SK-N-SH (cell line): ENCODE measurements around the gene RNASEH2B. TPM values are rescaled to one million over a fixed set of nuclear protein-coding genes. Genes with fewer than 3 reads are reported as not detected.

Experiments
- CTCF ChIA-PET: fragments of 300-600, 350-600 bp; formaldehyde crosslinking; extraction: SDS; loops from one replicate; lab custom pipeline; 2021; lab: Yijun Ruan, JAX
- POLR2A ChIA-PET: fragments of 350-600 bp; sonication (Branson Sonifier 250); formaldehyde crosslinking; extraction: SDS; loops from one replicate; lab custom pipeline; 2020; ENCODE audit warnings: antibody characterized with exemption, inconsistent platforms; lab: Yijun Ruan, JAX
- DNase-seq: peaks from one replicate; pipeline ENCODE4 v3.0.0; 2012
- H2AFZ ChIP-seq: fragments of 200-600 bp; sonication (generic); 2 replicates; pipeline ENCODE4 v1.8.1; 2016; ENCODE audit warnings: antibody characterized with exemption, mild to moderate bottlenecking, low read depth
- H3F3A ChIP-seq: fragments of 200-600 bp; sonication (generic); replicated peaks from 2 replicates; pipeline ENCODE3; 2016; ENCODE audit warnings: antibody characterized with exemption, mild to moderate bottlenecking; ENCODE audit not compliant: insufficient read depth
- H3K27ac ChIP-seq, 2 experiments: fragments of 200-500 bp in 1 of 2; fragments of 200-600 bp in 1 of 2; sonication (Bioruptor generic) in 1 of 2; sonication (generic), shearing (Covaris generic) in 1 of 2; 2 replicates each; pipeline versions ENCODE4 v1.5.1 to v1.6.1; 2014 to 2016; ENCODE audit warnings: low read depth in 2 of 2, inconsistent platforms in 1 of 2, low read length in 1 of 2, mild to moderate bottlenecking in 1 of 2, mixed read lengths in 1 of 2
- H3K27me3 ChIP-seq: fragments of 200-600 bp; sonication (generic), shearing (Covaris generic); 2 replicates; pipeline ENCODE4 v1.6.1; 2016; ENCODE audit warnings: mixed run types; ENCODE audit not compliant: insufficient read depth
- H3K36me3 ChIP-seq, 2 experiments: fragments of 200-500 bp in 1 of 2; fragments of 200-600 bp in 1 of 2; sonication (Bioruptor generic) in 1 of 2; sonication (generic) in 1 of 2; replicated peaks in 1 of 2; 2 replicates each; pipeline versions ENCODE3 to v1.5.1; 2014 to 2016; ENCODE audit warnings: low read length in 1 of 2, mild to moderate bottlenecking in 1 of 2; ENCODE audit not compliant: insufficient read depth in 2 of 2, control insufficient read depth in 1 of 2
- H3K4me1 ChIP-seq, 2 experiments: fragments of 200-500 bp in 1 of 2; fragments of 200-600 bp in 1 of 2; sonication (Bioruptor generic) in 1 of 2; sonication (generic), shearing (Covaris generic) in 1 of 2; 2 replicates each; pipeline versions ENCODE4 v1.5.1 to v1.6.1; 2014 to 2016; ENCODE audit warnings: low read depth in 1 of 2, low read length in 1 of 2, mixed run types in 1 of 2; ENCODE audit not compliant: insufficient read depth in 2 of 2, control insufficient read depth in 1 of 2
- H3K4me2 ChIP-seq: fragments of 200-600 bp; sonication (generic), shearing (Covaris generic); 2 replicates; pipeline ENCODE4 v1.6.1; 2017; ENCODE audit warnings: mixed run types
- H3K4me3 ChIP-seq, 2 experiments: fragments of 200-500 bp in 1 of 2; fragments of 200-600 bp in 1 of 2; sonication (Bioruptor generic) in 1 of 2; sonication (generic), shearing (Covaris generic) in 1 of 2; 2 replicates each; pipeline versions ENCODE4 v1.5.1 to v1.8.1; 2014 to 2016; ENCODE audit warnings: low read depth in 2 of 2, inconsistent platforms in 1 of 2, low read length in 1 of 2, mild to moderate bottlenecking in 1 of 2, mixed read lengths in 1 of 2, moderate library complexity in 1 of 2
- H3K79me2 ChIP-seq: fragments of 200-600 bp; sonication (generic); 2 replicates; pipeline ENCODE4 v1.8.1; 2017; ENCODE audit warnings: mild to moderate bottlenecking; ENCODE audit not compliant: insufficient read depth
- H3K9ac ChIP-seq: fragments of 200-600 bp; sonication (generic); 2 replicates; pipeline ENCODE4 v1.6.1; 2017; ENCODE audit warnings: mixed run types
- H3K9me2 ChIP-seq: fragments of 200-600 bp; sonication (generic); 2 replicates; pipeline ENCODE4 v1.6.1; 2017; ENCODE audit warnings: mixed run types
- H3K9me3 ChIP-seq: fragments of 200-600 bp; sonication (generic); 2 replicates; pipeline ENCODE4 v1.6.1; 2017; ENCODE audit warnings: mixed run types, mild to moderate bottlenecking, moderate library complexity
- H4K20me1 ChIP-seq: fragments of 200-600 bp; sonication (generic); 2 replicates; pipeline ENCODE4 v1.6.1; 2017; ENCODE audit warnings: mild to moderate bottlenecking, mixed run types; ENCODE audit not compliant: insufficient read depth
- EP300 ChIP-seq, 2 experiments: IDR thresholded peaks; 2 replicates each; pipeline versions ENCODE4 v1.4.0 to v1.6.1; 2012; ENCODE audit warnings: borderline replicate concordance in 1 of 2, low read depth in 1 of 2, low read length in 1 of 2
- FOXM1 ChIP-seq: IDR thresholded peaks from 2 replicates; pipeline ENCODE4 v1.4.0; 2012; ENCODE audit warnings: low read depth, mild to moderate bottlenecking
- GATA2 ChIP-seq: sonication (generic); formaldehyde crosslinking; IDR thresholded peaks from 2 replicates; pipeline ENCODE4 v1.5.0; 2020; ENCODE audit warnings: mild to moderate bottlenecking, missing genetic modification reagents
- JUND ChIP-seq: IDR thresholded peaks from 2 replicates; pipeline ENCODE4 v1.4.0; 2012
- MEF2A ChIP-seq: IDR thresholded peaks from 2 replicates; pipeline ENCODE4 v1.4.0; 2012; ENCODE audit warnings: low read depth, borderline replicate concordance
- RCOR1 ChIP-seq: fragments of 150-350 bp; IDR thresholded peaks from 2 replicates; pipeline ENCODE4 v1.6.1; 2017; ENCODE audit warnings: antibody characterized with exemption, low read length
- REST ChIP-seq: IDR thresholded peaks from 2 replicates; pipeline ENCODE4 v1.6.1; 2012; ENCODE audit warnings: mild to moderate bottlenecking, low read depth, low read length, moderate library complexity
- TAF1 ChIP-seq: IDR thresholded peaks from 2 replicates; pipeline ENCODE4 v1.6.1; 2012; ENCODE audit warnings: low read depth, mild to moderate bottlenecking, low read length, moderate library complexity, borderline replicate concordance
- USF1 ChIP-seq: IDR thresholded peaks from 2 replicates; pipeline ENCODE4 v1.4.0; 2012; ENCODE audit warnings: low read depth, borderline replicate concordance
- YY1 ChIP-seq: IDR thresholded peaks from 2 replicates; pipeline ENCODE4 v1.4.0; 2012; ENCODE audit warnings: low read depth, mild to moderate bottlenecking
- WGBS: methylation state at CpG from one replicate; pipeline ENCODE4 v1.1.6; 2017; ENCODE audit warnings: low lambda C conversion rate; 5-methylcytosine and 5-hydroxymethylcytosine counted together
- polyA plus RNA-seq, 3 experiments: library from polyadenylated mRNA; depleted of rRNA; stranded (reverse); fragments of >200 nt; gene quantifications; 2 replicates each; pipeline ENCODE4 v1.2.3, GENCODE V29; 2012

Gene RNASEH2B
- polyA plus RNA-seq, 1 of the 3 experiments (the other 2 are of a cell fraction), result 13.0 TPM

GRCh38 chr13:50867637-50867945 lies 42.0 kb upstream of the RNASEH2B start:
- CTCF ChIA-PET, result no interaction called here
- Histone ChIP-seq H2AFZ (no peak overlapping the region), H3K4me1 (peaks cover 0 to 5% of the 10 kb centered on the region in 2 experiments; a peak in 1 of 4 replicates)
- 60% methylated on average over 3 of the region's 3 CpGs for WGBS
- TF ChIP-seq MEF2A (no peak), EP300 (IDR thresholded peaks at IDR 0.05; ENCODE audit: borderline replicate concordance in 1 of 2, low read depth in 1 of 2, low read length in 1 of 2) (no peak), JUND (no peak), FOXM1 (no peak), TAF1 (no peak), RCOR1 (no peak), USF1 (no peak), REST (no peak), GATA2 (CRISPR knock-in tag) (no peak)
- TF ChIP-seq, all 33 proteins: peak for 0
- Histone ChIP-seq H3K36me3 (no peaks in the 10 kb centered on the region), H3K4me2 (no peak overlapping the region), H3K27ac (no peak overlapping the region), H3K9me2 (no peaks in the 10 kb centered on the region), H3K27me3 (no peaks in the 10 kb centered on the region), H3F3A (no peaks in the 10 kb centered on the region), H3K9ac (no peak overlapping the region), H3K79me2 (no peaks in the 10 kb centered on the region), H3K4me3 (no peak overlapping the region), H3K9me3 (no peaks in the 10 kb centered on the region), H4K20me1 (no peaks in the 10 kb centered on the region)
- no peak for DNase-seq
- POLR2A ChIA-PET, result no interaction called here

- no peaks in the 10 kb centered on the region for H3K27me3 ChIP-seq
- no peak overlapping the region for H2AFZ ChIP-seq
- no peak overlapping the region for H3K9ac ChIP-seq
- H3K36me3 ChIP-seq, result no peaks in the 10 kb centered on the region
- peaks cover 0 to 2% of the 10 kb centered on the region in 2 experiments; a peak in 1 of 4 replicates for H3K4me1 ChIP-seq
- 61% methylated on average over 1 of the region's 1 CpG for WGBS
- no peaks in the 10 kb centered on the region for H3K79me2 ChIP-seq
- no peaks in the 10 kb centered on the region for H3K9me2 ChIP-seq
- no peak for DNase-seq
- no peak overlapping the region for H3K4me3 ChIP-seq
- ChIA-PET POLR2A (no interaction called here), CTCF (no interaction called here)
- H3F3A ChIP-seq, result no peaks in the 10 kb centered on the region
- H3K4me2 ChIP-seq, result no peak overlapping the region
- H3K27ac ChIP-seq, result no peak overlapping the region
- no peaks in the 10 kb centered on the region for H3K9me3 ChIP-seq
- no peak for TF ChIP-seq GATA2 (CRISPR knock-in tag)
- TF ChIP-seq YY1, result no peak
- no peaks in the 10 kb centered on the region for H4K20me1 ChIP-seq
Observed at GRCh38 chr13:50871405-50871804, 38.2 kb upstream of the RNASEH2B start.
